Natural killer cell (primary cell): ENCODE results near the gene STAG1. TPM values are rescaled to one million over a fixed set of nuclear protein-coding genes. Genes with fewer than 3 reads are reported as not detected.

ENCODE experiments used
- ATAC-seq, 3 donors: fragments of 150-1000 bp in 2 of 3; fragments of 200-7000 bp in 1 of 3; cut with Tn5 transposase; 1 replicate in 1 of 3; 2 replicates in 2 of 3; pipeline ENCODE4 v1.10.0; 2021; ENCODE audit warnings: mild to moderate bottlenecking in 2 of 3, moderate library complexity in 2 of 3
- DNase-seq, 2 donors: peaks; one replicate each; pipeline versions ENCODE4 v3.0.0 to v3.0.0-alpha.2; 2013 to 2021; ENCODE audit warnings: mixed read lengths in 1 of 2
- H3K27ac ChIP-seq: one replicate; pipeline ENCODE4 v1.5.1; 2013; ENCODE audit warnings: mild to moderate bottlenecking, low read length
- H3K27me3 ChIP-seq: one replicate; pipeline ENCODE4 v1.6.1; 2013; ENCODE audit warnings: low read length; ENCODE audit not compliant: control insufficient read depth, insufficient read depth
- H3K36me3 ChIP-seq: one replicate; pipeline ENCODE4 v1.6.1; 2013; ENCODE audit warnings: low read length; ENCODE audit not compliant: control insufficient read depth, insufficient read depth
- H3K4me1 ChIP-seq: one replicate; pipeline ENCODE4 v1.6.1; 2013; ENCODE audit warnings: low read length; ENCODE audit not compliant: control insufficient read depth, insufficient read depth
- H3K4me3 ChIP-seq: one replicate; pipeline ENCODE4 v1.5.1; 2013; ENCODE audit warnings: low read length
- H3K9me3 ChIP-seq: one replicate; pipeline ENCODE4 v1.6.1; 2013; ENCODE audit warnings: low read length; ENCODE audit not compliant: control insufficient read depth, insufficient read depth
- H3K27ac Mint-ChIP-seq, 2 donors: one replicate each; pipeline ENCODE4 v1.8.0; 2022; ENCODE audit warnings: mild to moderate bottlenecking in 2 of 2, mixed read lengths in 2 of 2, moderate library complexity in 1 of 2
- H3K27me3 Mint-ChIP-seq, 2 donors: one replicate each; pipeline ENCODE4 v1.8.0; 2022; ENCODE audit warnings: low read depth in 2 of 2, mixed read lengths in 2 of 2
- H3K36me3 Mint-ChIP-seq: one replicate; pipeline ENCODE4 v1.8.0; 2022; ENCODE audit warnings: mixed read lengths
- H3K4me1 Mint-ChIP-seq, 2 donors: one replicate each; pipeline ENCODE4 v1.8.0; 2022; ENCODE audit warnings: mixed read lengths in 2 of 2
- H3K4me3 Mint-ChIP-seq: one replicate; pipeline ENCODE4 v1.8.0; 2022; ENCODE audit warnings: mild to moderate bottlenecking, moderate library complexity, mixed read lengths
- H3K9me3 Mint-ChIP-seq, 2 donors: one replicate each; pipeline ENCODE4 v1.8.0; 2022; ENCODE audit warnings: mixed read lengths in 2 of 2
- CTCF ChIP-seq: fragments of 200-600 bp; IDR thresholded peaks from one replicate; pipeline ENCODE4 v1.8.0; 2022; ENCODE audit warnings: antibody characterized with exemption
- WGBS: methylation state at CpG from one replicate; pipeline ENCODE4 v1.1.7; 2013; ENCODE audit warnings: missing lambda C conversion rate; ENCODE audit not compliant: insufficient coverage; 5-methylcytosine and 5-hydroxymethylcytosine counted together
- intact Hi-C: fragments of 100-400 bp; cut with micrococcal nuclease; formaldehyde crosslinking; loops from one replicate; pipeline ENCODE4 v1.14.2; 2022
- total RNA-seq, 4 donors: library from RNA; stranded (reverse); fragments of 120-200 nt in 1 of 4; gene quantifications; one replicate each; pipeline versions ENCODE4 v1.2.3 to v1.2.4, GENCODE V29; 2013 to 2022

The STAG1 gene
- total RNA-seq, 3 donors from 2014 or later (not counting 1 experiment from before 2014, with no cell fraction given), result 55.1 to 66.2 (median 60.3) TPM

DNA sequence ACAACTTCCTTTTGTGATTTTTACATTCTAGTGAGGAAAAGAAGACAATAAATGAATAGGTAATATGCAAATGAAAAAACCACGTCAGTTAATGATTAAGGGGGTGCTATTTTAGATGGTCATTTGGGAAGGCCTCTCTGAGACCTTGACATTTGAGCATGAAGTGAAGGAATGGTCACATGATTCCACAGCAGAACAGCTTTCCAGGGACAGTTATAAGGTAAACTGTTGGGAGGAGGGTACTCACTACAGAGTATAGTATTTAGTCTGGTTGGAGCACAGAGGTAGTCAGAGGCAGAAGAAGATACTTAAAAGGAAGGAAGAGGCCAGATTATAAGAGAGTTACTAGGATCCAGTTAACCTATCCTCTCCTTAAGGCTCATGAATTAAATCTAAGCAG lies 246.5 kb downstream of the STAG1 start:
- WGBS, result 97% methylated on average over 1 of the region's 1 CpG
- DNase-seq (no peak), ATAC-seq (no peak)
- H3K9me3 Mint-ChIP-seq, result no peaks in the 10 kb centered on the region
- no peaks in the 10 kb centered on the region for H3K36me3 Mint-ChIP-seq
- no peak for TF ChIP-seq CTCF
- Histone ChIP-seq H3K27me3 (no peaks in the 10 kb centered on the region), H3K9me3 (no peaks in the 10 kb centered on the region), H3K4me3 (no peak overlapping the region), H3K4me1 (no peaks in the 10 kb centered on the region), H3K27ac (no peak overlapping the region), H3K36me3 (peaks cover 10% of the 10 kb centered on the region)
- H3K27me3 Mint-ChIP-seq, result no peaks in the 10 kb centered on the region
- peaks cover 7 to 22% of the 10 kb centered on the region in 2 donors for H3K4me1 Mint-ChIP-seq
- no peak overlapping the region for H3K4me3 Mint-ChIP-seq
- intact Hi-C loops, result no loop called here
- peak overlapping the region; percentile 1 to 19 for H3K27ac Mint-ChIP-seq

GRCh38 chr3:136503056-136503455 lies 249.1 kb downstream of the STAG1 start:
- Mint-ChIP-seq H3K27ac (no peak overlapping the region), H3K9me3 (no peaks in the 10 kb centered on the region), H3K27me3 (no peaks in the 10 kb centered on the region), H3K4me3 (no peak overlapping the region), H3K36me3 (no peaks in the 10 kb centered on the region), H3K4me1 (peaks cover 0 to 13% of the 10 kb centered on the region in 2 donors)
- Histone ChIP-seq H3K9me3 (no peaks in the 10 kb centered on the region), H3K27me3 (no peaks in the 10 kb centered on the region), H3K4me3 (no peak overlapping the region), H3K36me3 (peaks cover 12% of the 10 kb centered on the region), H3K27ac (no peak overlapping the region), H3K4me1 (no peaks in the 10 kb centered on the region)
- no peak for ATAC-seq
- intact Hi-C loops, result no loop called here
- DNase-seq, result no peak
- no peak for TF ChIP-seq CTCF
- 100% methylated on average over 1 of the region's 2 CpGs for WGBS

DNA sequence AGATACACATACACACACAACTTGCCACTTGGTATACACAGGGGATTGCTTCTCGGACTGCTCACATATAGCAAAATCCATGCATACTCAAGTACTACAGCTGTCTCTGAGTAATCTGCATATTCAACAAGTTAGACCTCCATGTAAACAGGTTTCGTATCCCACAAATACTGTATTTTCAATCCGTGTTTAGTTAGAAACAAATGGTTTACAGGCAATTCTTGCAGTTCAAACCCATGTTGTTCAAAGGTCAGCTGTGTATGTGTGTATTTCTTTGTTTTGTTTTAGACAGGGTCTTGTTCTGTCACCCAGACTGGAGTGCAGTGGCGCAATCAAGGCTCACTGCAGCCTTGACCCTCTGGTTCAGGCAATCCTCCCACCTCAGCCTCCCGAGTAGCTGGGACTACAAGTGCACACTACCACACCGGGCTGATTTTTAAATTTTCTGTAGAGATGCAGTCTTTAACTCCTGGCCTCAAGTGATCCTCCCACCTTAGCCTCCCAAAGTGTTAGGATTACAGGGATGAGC lies 253.2 kb downstream of the STAG1 start:
- no peak for TF ChIP-seq CTCF
- no peak overlapping the region for H3K4me3 Mint-ChIP-seq
- Histone ChIP-seq H3K9me3 (no peaks in the 10 kb centered on the region), H3K27me3 (no peaks in the 10 kb centered on the region), H3K36me3 (peaks cover 16% of the 10 kb centered on the region), H3K4me1 (no peaks in the 10 kb centered on the region), H3K4me3 (no peak overlapping the region), H3K27ac (no peak overlapping the region)
- DNase-seq, result no peak
- peaks cover 0 to 6% of the 10 kb centered on the region in 2 donors for H3K4me1 Mint-ChIP-seq
- WGBS, result 97% methylated on average over 6 of the region's 6 CpGs
- intact Hi-C loops, result no loop called here
- ATAC-seq, result no peak
- H3K36me3 Mint-ChIP-seq, result no peaks in the 10 kb centered on the region
- H3K9me3 Mint-ChIP-seq, result no peaks in the 10 kb centered on the region
- H3K27ac Mint-ChIP-seq, result peak overlapping the region in 1 of 2 donors; percentile 15
- no peaks in the 10 kb centered on the region for H3K27me3 Mint-ChIP-seq

DNA sequence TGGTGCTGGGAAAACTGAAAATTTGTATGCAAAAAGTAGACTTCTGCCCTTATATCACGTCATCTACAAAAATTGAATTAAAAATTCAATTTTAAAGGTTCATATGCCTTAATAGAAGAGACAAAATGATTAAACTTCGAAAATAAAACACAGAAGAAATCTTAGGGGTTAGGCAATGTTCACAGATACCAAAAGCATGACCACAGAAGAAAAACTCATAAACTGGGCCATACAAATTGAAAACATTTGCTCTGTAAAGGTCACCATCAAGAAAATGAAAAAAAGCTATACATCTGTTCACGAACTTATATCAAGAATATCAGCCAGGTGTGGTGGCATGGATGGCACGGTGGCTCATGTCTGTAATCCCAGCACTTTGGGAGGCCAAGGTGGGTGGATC lies 257.0 kb downstream of the STAG1 start:
- peaks cover 11% of the 10 kb centered on the region for H3K36me3 ChIP-seq
- Mint-ChIP-seq H3K9me3 (no peaks in the 10 kb centered on the region), H3K27ac (no peak overlapping the region), H3K36me3 (peaks cover 15% of the 10 kb centered on the region), H3K27me3 (no peaks in the 10 kb centered on the region), H3K4me1 (peaks cover 0 to 14% of the 10 kb centered on the region in 2 donors), H3K4me3 (no peak overlapping the region)
- DNase-seq (no peak), ATAC-seq (no peak)
- no peaks in the 10 kb centered on the region for H3K27me3 ChIP-seq
- intact Hi-C loops, result no loop called here
- no peak overlapping the region for H3K27ac ChIP-seq
- H3K4me3 ChIP-seq, result no peak overlapping the region
- TF ChIP-seq CTCF, result no peak
- whole genome bisulfite sequencing, result 100% methylated on average over 4 of the region's 4 CpGs
- H3K9me3 ChIP-seq, result no peaks in the 10 kb centered on the region
- no peaks in the 10 kb centered on the region for H3K4me1 ChIP-seq
